Calu3 (cell line): ENCODE results near the gene ACSL1. TPM values are rescaled to one million over a fixed set of nuclear protein-coding genes. Genes with fewer than 3 reads are reported as not detected.
"Not testable (repeated sequence)": the region's sequence is repeated elsewhere in the genome, so short reads cannot be mapped to it uniquely, and the experiment has no call there.

Source experiments
- BruUV-seq: library from RNA; stranded (reverse); fragments of 400-500 nt; replicated peaks from 2 replicates; lab custom pipeline; 2021; lab: Mats Ljungman, UMichigan
- CTCF ChIA-PET: fragments of 300-600 bp; sonication (Branson Sonifier 250); formaldehyde crosslinking; loops from one replicate; lab custom pipeline; 2022; ENCODE audit warnings: antibody characterized with exemption; lab: Charles Lee
- DNase-seq: peaks from one replicate; pipeline ENCODE4 v3.0.0; 2022
- H3K27ac Mint-ChIP-seq: one replicate; pipeline ENCODE4 v1.8.0; 2022; ENCODE audit warnings: mixed read lengths; ENCODE audit not compliant: unreplicated experiment
- H3K27me3 Mint-ChIP-seq: one replicate; pipeline ENCODE4 v1.8.0; 2022; ENCODE audit warnings: mixed read lengths; ENCODE audit not compliant: unreplicated experiment
- H3K36me3 Mint-ChIP-seq: one replicate; pipeline ENCODE4 v1.8.0; 2022; ENCODE audit warnings: mild to moderate bottlenecking, moderate library complexity, mixed read lengths; ENCODE audit not compliant: insufficient read depth, unreplicated experiment
- H3K4me1 Mint-ChIP-seq: one replicate; pipeline ENCODE4 v1.8.0; 2022; ENCODE audit warnings: mild to moderate bottlenecking, low read depth, mixed read lengths; ENCODE audit not compliant: unreplicated experiment
- H3K4me3 Mint-ChIP-seq: one replicate; pipeline ENCODE4 v1.8.0; 2022; ENCODE audit warnings: mild to moderate bottlenecking, low read depth, moderate library complexity, mixed read lengths; ENCODE audit not compliant: unreplicated experiment
- H3K9me3 Mint-ChIP-seq: one replicate; pipeline ENCODE4 v1.8.0; 2022; ENCODE audit warnings: low read depth, mixed read lengths; ENCODE audit not compliant: unreplicated experiment
- CTCF ChIP-seq: fragments of 200-600 bp; IDR thresholded peaks from one replicate; pipeline ENCODE4 v1.8.0; 2022; ENCODE audit warnings: antibody characterized with exemption; ENCODE audit not compliant: unreplicated experiment
- intact Hi-C: fragments of 100-400 bp; cut with micrococcal nuclease; formaldehyde crosslinking; loops from one replicate; pipeline ENCODE4 v1.10.0; 2022; ENCODE audit not compliant: unreplicated experiment
- total RNA-seq: library from RNA; stranded (reverse); gene quantifications from 2 replicates; pipeline ENCODE4 v1.2.3, GENCODE V29; 2022

ACSL1 gene
- total RNA-seq, 1 experiment from 2014 or later, result 31.9 TPM

GRCh38 chr4:184784628-184785257 lies 41.0 kb downstream of the ACSL1 start:
- CTCF ChIA-PET, result interaction anchor here (0.5 kb wide), 1 partner anchor 63 kb away, joined by 6 read pairs; no protein-coding TSS in a partner anchor
- no TSS peak for BruUV-seq
- H3K4me1 Mint-ChIP-seq, result no peaks in the 10 kb centered on the region
- intact Hi-C loops, result no loop called here
- no peaks in the 10 kb centered on the region for H3K9me3 Mint-ChIP-seq
- TF ChIP-seq CTCF, result no peak
- H3K27me3 Mint-ChIP-seq, result no peaks in the 10 kb centered on the region
- H3K4me3 Mint-ChIP-seq, result no peak overlapping the region
- no peak overlapping the region for H3K27ac Mint-ChIP-seq
- H3K36me3 Mint-ChIP-seq, result no peaks in the 10 kb centered on the region
- DNase-seq, result no peak

GRCh38 chr4:184782731-184783373 lies 42.9 kb downstream of the ACSL1 start:
- Mint-ChIP-seq H3K27ac (no peak overlapping the region), H3K9me3 (no peaks in the 10 kb centered on the region), H3K27me3 (no peaks in the 10 kb centered on the region), H3K4me1 (no peaks in the 10 kb centered on the region), H3K36me3 (no peaks in the 10 kb centered on the region), H3K4me3 (no peak overlapping the region)
- no peak for DNase-seq
- no TSS peak for BruUV-seq
- CTCF ChIA-PET, result no interaction called here
- intact Hi-C loops, result no loop called here
- no peak for TF ChIP-seq CTCF

- H3K27ac Mint-ChIP-seq, H3K4me3 Mint-ChIP-seq, H3K36me3 Mint-ChIP-seq, BruUV-seq, intact Hi-C loops, CTCF ChIA-PET, DNase-seq, H3K27me3 Mint-ChIP-seq, H3K4me1 Mint-ChIP-seq, H3K9me3 Mint-ChIP-seq: not testable (repeated sequence)
These were observed 46.6 kb downstream of the ACSL1 start for GRCh38 chr4:184779160-184779559.

- no peak for DNase-seq
- H3K4me1 Mint-ChIP-seq, result no peaks in the 10 kb centered on the region
- no peak for TF ChIP-seq CTCF
- H3K36me3 Mint-ChIP-seq, result no peaks in the 10 kb centered on the region
- no peaks in the 10 kb centered on the region for H3K27me3 Mint-ChIP-seq
- intact Hi-C loops, result no loop called here
- no peaks in the 10 kb centered on the region for H3K9me3 Mint-ChIP-seq
- CTCF ChIA-PET, result no interaction called here
- no peak overlapping the region for H3K27ac Mint-ChIP-seq
- no TSS peak for BruUV-seq
- no peak overlapping the region for H3K4me3 Mint-ChIP-seq
These were observed 47.4 kb downstream of the ACSL1 start for GRCh38 chr4:184778325-184778724.

GRCh38 chr4:184776821-184777220 lies 48.9 kb downstream of the ACSL1 start:
- H3K9me3 Mint-ChIP-seq, result no peaks in the 10 kb centered on the region
- no peaks in the 10 kb centered on the region for H3K27me3 Mint-ChIP-seq
- H3K4me1 Mint-ChIP-seq, result no peaks in the 10 kb centered on the region
- DNase-seq, result no peak
- no peak overlapping the region for H3K27ac Mint-ChIP-seq
- no peak overlapping the region for H3K4me3 Mint-ChIP-seq
- no peak for TF ChIP-seq CTCF
- H3K36me3 Mint-ChIP-seq, result no peaks in the 10 kb centered on the region
- intact Hi-C loops, result no loop called here
- CTCF ChIA-PET, result no interaction called here
- no TSS peak for BruUV-seq
